GM12874 (cell line): ENCODE data around the gene SCYGR3.

Source experiments
- CTCF ChIP-seq: IDR thresholded peaks from 2 replicates; pipeline ENCODE4 v1.5.1; 2011; ENCODE audit warnings: low read depth, mild to moderate bottlenecking, control low read depth, low read length, moderate library complexity; ENCODE audit not compliant: insufficient read depth

SCYGR3 gene

DNA sequence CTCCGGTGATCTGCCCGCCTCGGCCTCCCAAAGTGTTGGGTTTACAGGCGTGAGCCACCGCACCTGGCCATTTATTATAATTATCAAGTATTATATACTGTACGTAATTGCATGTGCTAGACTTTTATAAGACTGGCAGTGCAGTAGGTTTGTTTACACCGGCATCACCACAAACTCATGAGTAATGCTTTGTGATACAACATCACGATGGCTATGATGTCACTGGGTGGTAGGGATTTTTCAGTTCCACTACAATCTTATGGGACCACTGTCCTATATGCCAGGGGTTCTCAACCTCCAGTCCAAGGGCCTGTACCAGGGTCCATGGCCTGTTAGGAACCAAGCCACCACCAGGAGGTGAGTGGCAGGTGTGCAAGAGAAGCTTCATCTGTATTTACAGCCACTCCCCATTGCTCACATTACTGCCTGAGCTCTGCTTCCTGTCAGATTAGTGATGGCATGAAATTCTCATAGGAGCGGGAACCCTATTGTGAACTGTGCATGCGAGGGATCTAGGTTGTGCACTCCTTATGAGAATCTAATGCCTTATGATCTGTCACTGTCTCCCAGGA lies 12.0 kb upstream of the SCYGR3 start:
- TF ChIP-seq CTCF: no peak

- TF ChIP-seq CTCF: no peak
Observed at GRCh38 chr2:227625420-227625819, 10.8 kb upstream of the SCYGR3 start.

GRCh38 chr2:227623226-227623625 lies 8.6 kb upstream of the SCYGR3 start:
- no peak for TF ChIP-seq CTCF

- TF ChIP-seq CTCF: no peak
Observed at GRCh38 chr2:227617316-227618230, 2.9 kb upstream of the SCYGR3 start, which contains the start of gene SCYGR4. Gene SCYGR4 (plus strand): TSS chr2:227617498. CDS start chr2:227617498, 0 bp downstream.

- TF ChIP-seq CTCF: no peak
Observed at GRCh38 chr2:227616631-227617030, 2.0 kb upstream of the SCYGR3 start.

- no peak for TF ChIP-seq CTCF
Observed at GRCh38 chr2:227615906-227616305, 1.3 kb upstream of the SCYGR3 start.

- no peak for TF ChIP-seq CTCF
Observed at GRCh38 chr2:227615181-227615580, 541 bp upstream of the SCYGR3 start.
